ENCODE data around the gene DDHD1. TPM values are rescaled to one million over a fixed set of nuclear protein-coding genes. Genes with fewer than 3 reads are reported as not detected.

The DDHD1 gene
- polyA plus RNA-seq, 3 donors = 9.4 to 16.4 (median 11.6) TPM

DNA sequence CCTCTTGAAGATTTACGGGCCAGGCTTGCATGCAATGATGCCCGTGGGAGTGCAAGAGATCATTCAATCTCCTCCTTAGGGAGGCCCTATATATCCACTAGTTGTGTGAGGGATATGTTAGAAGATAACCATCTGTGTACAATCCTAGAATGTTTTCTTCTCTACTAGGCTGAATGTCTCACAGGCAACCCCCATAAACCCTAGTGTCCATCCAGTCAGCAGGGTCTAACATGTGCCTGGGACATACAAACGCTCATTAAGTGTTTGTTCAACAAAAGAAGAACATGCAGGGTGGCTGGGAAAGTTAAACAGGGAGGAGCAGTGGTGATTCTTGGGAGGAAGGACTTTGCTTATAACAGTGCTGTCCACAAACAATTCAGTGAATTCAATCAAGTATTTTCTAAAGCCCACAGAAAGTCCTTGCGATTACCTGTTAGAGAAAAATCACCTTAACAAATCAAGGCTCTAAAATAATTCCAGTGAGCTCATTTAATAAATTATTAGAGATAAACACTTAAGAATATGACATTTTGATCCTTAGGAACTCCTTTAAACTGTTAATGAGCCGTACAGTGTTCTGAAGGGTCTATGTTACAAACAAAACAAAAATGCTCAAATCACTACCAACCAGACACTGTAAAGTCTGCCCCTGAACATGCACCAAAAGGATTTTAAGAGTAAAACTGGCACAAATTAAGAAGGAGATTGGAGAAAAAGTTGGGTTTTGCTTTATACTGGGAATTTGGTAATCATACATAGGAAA, 105.6 kb downstream of the DDHD1 start:
- peak in 9 of 11 donors; percentile 28 to 65 (median 46) for DNase-seq (ENCODE audit: extremely low read depth in 1 of 11, low read depth in 9 of 11, low spot score in 4 of 11)

DNA sequence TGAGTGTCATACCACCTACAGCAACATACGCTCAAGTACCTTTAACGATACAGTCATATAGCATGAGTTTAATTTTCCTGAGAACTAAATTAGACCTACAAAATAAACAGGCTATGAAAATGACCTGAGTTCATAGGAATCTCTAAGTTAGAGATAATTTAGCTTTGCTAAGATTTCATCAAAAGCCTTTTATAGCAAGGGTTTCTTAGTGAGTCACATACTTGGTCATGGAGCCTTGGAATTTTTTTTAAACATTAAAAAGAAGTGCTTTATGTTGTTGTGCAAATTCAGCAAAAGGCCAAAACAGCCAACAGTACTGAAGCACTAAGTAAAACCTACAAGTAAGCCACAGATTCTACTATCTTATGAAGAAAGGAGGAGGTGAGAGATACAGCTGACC, 108.6 kb downstream of the DDHD1 start:
- no peak for DNase-seq (ENCODE audit: extremely low read depth in 1 of 11, low read depth in 9 of 11, low spot score in 4 of 11)

- no peak for DNase-seq (ENCODE audit: extremely low read depth in 1 of 11, low read depth in 9 of 11, low spot score in 4 of 11)
Observed at GRCh38 chr14:53043027-53043581, 110.0 kb downstream of the DDHD1 start.

DNA sequence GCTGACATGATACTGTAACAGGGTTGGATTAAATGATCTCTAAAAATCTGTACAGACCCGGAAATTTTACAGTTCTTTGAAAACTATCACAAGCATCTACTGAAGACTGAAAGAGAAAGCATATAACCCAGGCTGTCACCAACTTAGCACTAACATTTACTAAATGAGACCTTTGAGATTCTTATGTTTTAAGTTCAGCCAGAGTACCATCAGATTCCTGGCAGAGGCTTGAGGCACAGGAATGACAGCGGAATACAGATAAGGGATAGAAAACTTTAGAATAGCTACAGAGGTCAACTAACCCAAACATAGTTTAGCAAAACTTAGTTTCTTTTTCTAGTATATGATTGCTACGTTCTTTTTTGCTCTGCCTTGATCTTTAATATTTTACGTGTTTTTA, 110.6 kb downstream of the DDHD1 start:
- no peak for DNase-seq (ENCODE audit: extremely low read depth in 1 of 11, low read depth in 9 of 11, low spot score in 4 of 11)

DNA sequence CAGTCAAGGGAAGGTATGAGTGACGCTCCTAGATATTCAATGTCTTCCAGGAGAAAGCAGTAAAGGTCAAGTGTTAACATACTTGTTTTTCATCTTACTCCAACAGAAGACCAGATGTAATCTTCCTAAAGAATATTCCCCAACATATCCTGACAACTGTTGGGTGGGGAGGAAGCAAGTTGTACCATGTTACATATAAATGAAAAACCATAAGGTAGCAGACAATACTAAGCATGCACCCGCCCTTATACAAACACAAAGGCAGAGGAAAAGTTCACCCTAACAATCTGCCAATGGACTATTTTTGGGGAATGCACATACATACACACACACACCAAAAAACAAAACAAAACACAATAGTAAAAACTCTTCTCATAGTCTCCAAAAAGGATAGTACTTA, 112.1 kb downstream of the DDHD1 start:
- no peak for DNase-seq (ENCODE audit: extremely low read depth in 1 of 11, low read depth in 9 of 11, low spot score in 4 of 11)

DNA sequence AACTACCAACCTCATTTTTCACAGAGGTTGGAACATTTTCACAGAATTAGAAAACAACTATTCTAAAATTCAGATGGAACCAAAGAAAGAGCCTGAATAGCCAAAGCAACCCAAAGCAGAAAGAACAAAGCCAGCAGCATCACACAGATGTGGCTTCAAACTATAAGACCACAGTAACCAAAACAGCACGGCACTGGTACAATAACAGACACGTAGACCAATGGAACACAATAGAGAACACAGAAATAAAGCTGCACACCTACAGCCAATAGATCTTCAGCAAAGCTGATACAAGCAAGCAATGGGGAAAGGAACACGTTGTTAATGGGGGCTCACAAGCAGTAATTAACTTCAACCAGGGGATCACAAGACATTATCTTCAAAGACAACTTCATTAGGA, 114.5 kb downstream of the DDHD1 start:
- no peak for DNase-seq (ENCODE audit: extremely low read depth in 1 of 11, low read depth in 9 of 11, low spot score in 4 of 11)

DNA sequence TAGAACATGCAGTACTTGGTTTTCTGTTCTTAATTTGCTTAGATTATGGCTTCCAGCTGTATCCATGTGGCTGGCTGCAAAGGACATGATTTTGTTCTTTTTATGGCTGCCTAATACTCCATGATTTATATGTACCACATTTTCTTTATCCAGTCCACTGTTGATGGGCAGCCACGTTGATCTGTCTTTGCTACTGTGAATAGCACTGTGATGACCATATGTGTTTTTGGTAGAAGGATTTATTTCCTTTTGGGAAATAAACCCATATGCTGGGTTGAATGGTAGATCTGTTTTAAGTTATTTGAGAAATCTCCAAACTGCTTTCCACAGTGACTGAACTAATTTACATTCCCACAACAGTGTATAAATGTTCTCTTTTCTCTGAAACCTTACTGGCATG, 116.1 kb downstream of the DDHD1 start:
- no peak for DNase-seq (ENCODE audit: extremely low read depth in 1 of 11, low read depth in 9 of 11, low spot score in 4 of 11)

GRCh38 chr14:53035336-53036210, 117.5 kb downstream of the DDHD1 start:
- DNase-seq (ENCODE audit: extremely low read depth in 1 of 11, low read depth in 9 of 11, low spot score in 4 of 11) = no peak

DNA sequence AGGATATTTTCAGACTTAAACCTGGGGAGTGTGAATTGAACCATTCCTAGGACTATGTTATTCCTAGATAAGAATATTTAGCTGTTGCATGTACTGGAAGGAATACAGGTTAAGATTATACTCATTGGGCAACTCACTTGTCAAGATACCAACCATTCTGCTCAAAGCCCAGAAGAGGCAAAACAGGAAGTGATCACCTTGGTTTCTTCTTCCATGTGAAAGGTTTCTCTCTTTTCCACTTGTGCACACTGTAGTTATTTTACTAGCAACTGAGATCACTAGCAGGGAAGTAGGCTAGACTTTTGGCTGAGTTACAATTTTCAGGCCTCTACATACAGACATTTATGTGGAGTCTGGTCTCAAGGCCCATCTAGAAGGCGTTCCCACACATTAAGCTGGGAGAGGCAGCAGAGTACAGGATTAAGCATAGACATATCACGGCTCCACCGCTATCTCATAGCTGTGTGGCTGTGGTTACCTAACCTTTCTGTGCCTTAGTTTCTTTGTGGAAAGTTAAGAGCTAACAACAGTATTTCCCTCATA, 118.4 kb downstream of the DDHD1 start:
- DNase-seq (ENCODE audit: extremely low read depth in 1 of 11, low read depth in 9 of 11, low spot score in 4 of 11) = no peak

DNA sequence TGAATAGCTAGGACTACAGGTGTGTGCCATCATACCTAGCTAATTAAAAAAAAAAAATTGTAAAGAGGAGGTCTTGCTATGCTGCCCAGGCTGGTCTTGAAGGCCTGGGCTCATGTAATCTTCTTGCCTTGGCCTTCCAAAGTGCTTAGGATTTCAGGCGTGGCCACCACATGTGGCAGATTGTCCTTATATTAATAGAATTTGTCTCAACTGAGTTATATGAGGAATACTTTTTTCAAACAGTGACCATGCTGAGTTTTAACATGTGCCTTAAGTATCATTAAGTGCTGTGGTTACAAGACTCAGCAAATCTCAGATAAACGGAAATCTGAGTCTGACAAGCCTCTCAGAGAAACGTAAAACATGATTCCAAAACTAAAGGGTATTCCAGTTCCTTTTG, 119.1 kb downstream of the DDHD1 start:
- no peak for DNase-seq (ENCODE audit: extremely low read depth in 1 of 11, low read depth in 9 of 11, low spot score in 4 of 11)

- DNase-seq (ENCODE audit: extremely low read depth in 1 of 11, low read depth in 9 of 11, low spot score in 4 of 11) = no peak
Observed at GRCh38 chr14:53032838-53033390, 120.2 kb downstream of the DDHD1 start.

DNA sequence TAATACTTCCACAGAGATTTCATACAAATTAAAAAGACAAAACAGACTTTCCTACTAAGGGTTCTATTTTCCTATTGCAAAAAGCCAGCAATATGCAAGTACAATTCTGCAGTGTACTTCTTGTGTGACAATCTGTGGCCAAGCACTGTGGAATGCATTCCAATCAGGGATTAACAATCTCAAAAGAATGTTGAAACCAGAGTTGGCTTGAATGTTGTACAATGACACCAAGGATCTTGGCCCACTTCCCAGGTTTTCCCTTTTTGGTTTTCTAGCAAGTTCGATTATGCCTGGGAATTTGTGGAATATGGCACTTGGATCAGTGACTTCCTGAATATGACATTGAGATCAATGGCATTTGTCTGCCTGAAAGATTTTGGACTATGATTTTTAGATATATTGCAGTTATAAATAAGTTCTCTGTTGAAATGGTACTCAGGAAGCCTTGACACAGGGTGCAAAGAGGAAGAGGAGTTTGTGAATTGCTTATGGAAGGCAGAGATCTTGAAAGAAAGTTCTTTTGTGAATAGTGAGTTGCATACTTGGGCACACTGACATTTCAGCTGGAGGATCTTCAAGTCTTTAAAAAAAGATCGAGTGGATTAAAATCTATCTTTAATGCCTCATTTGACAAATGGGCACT, 120.8 kb downstream of the DDHD1 start:
- no peak for DNase-seq (ENCODE audit: extremely low read depth in 1 of 11, low read depth in 9 of 11, low spot score in 4 of 11)

DNA sequence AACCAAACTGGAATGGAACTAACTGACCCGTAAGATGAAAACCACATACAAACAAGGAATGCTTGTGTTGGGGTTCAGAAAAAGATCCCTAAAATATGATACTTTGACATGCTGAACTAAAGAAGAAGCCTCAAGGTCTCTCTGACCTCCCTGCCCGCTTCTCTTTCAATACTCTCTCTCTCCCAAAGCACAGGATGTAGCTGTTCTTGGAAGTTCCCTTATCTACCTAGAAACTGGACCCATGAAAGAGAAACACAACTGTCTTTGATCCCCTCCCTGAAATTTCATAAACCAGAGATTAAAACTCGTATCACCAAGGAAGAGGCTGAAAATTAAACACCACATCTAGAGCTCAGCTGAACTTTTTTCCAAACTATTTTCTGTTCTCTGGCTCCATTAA, 125.6 kb downstream of the DDHD1 start:
- DNase-seq (ENCODE audit: extremely low read depth in 1 of 11, low read depth in 9 of 11, low spot score in 4 of 11) = no peak

GRCh38 chr14:53027041-53027440, 126.1 kb downstream of the DDHD1 start:
- DNase-seq (ENCODE audit: extremely low read depth in 1 of 11, low read depth in 9 of 11, low spot score in 4 of 11) = no peak

- no peak for DNase-seq (ENCODE audit: extremely low read depth in 1 of 11, low read depth in 9 of 11, low spot score in 4 of 11)
Observed at GRCh38 chr14:53023325-53023724, 129.8 kb downstream of the DDHD1 start.

GRCh38 chr14:53022593-53022992, 130.5 kb downstream of the DDHD1 start:
- DNase-seq (ENCODE audit: extremely low read depth in 1 of 11, low read depth in 9 of 11, low spot score in 4 of 11) = no peak

DNA sequence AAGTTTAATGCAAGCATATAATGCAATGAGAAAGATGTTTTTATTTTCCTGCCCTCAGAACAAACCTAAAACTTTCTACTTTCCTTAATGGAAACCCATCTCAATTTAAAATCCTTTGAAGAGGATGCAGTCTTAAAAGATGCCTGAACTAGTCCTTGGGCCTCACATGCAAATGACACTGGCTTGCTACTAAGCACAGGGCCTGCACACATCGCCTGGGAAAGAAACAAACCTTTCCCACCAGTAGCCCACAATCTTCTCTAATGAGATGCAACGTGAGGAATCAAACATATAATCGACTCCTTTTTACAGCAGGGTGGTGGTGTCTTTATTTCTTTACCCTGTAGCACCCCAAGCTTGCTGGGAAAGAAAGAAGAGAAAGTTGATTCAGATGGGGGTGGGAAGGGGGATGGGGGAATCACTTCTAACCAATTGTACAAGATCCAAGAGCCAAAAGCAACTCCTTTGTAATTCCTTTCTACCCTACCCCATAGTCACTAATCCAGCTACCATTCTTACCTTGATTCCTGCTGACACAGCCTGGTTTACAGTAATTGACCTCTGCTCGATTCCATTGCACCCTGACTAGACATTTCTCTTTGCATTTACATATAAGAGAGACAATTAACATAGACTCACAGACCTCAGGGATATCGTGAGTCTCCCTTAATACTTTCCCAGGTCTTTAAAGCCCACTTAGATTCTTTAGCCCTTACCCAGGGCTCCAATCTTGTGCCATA, 132.8 kb downstream of the DDHD1 start:
- DNase-seq (ENCODE audit: extremely low read depth in 1 of 11, low read depth in 9 of 11, low spot score in 4 of 11) = no peak

DNA sequence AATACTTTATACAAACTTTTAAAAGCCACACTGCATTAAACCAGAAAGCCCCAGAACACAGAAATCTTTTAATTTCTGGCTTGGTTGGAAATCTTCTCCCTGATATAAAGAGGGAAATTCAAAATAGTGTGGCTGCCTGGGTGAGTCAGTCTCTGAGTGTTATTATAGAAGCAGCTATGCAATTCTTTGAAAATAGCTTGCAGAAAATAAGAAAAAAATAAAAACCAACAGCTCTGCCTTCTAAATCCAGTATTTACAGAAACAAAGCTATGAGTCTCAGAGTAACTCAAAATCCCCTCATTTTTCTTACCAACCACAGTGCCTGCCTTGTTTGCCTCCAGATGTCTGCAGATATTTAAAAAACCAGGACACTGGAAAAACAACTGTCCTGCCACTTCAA, 133.7 kb downstream of the DDHD1 start:
- DNase-seq (ENCODE audit: extremely low read depth in 1 of 11, low read depth in 9 of 11, low spot score in 4 of 11) = no peak
